GM12878 (cell line): ENCODE measurements around the gene CNST. TPM values are rescaled to one million over a fixed set of nuclear protein-coding genes. Genes with fewer than 3 reads are reported as not detected.

Source experiments
- ATAC-seq: fragments of 200-7000 bp; cut with Tn5 transposase; 3 replicates; pipeline ENCODE4 v1.9.1; 2020; ENCODE audit warnings: mild to moderate bottlenecking, moderate library complexity
- BruUV-seq: library from RNA; stranded (reverse); fragments of 400-500 nt; replicated peaks from 2 replicates; lab custom pipeline; 2021; lab: Mats Ljungman, UMichigan
- CTCF ChIA-PET: fragments of 300-600 bp; sonication (Branson Sonifier 250); formaldehyde crosslinking; extraction: SDS; loops from one replicate; lab custom pipeline; 2021; ENCODE audit warnings: inconsistent platforms; lab: Yijun Ruan, JAX
- POLR2A ChIA-PET: fragments of 350-600 bp; formaldehyde crosslinking; extraction: SDS; loops from one replicate; lab custom pipeline; 2021; ENCODE audit warnings: inconsistent platforms; lab: Charles Lee
- RAD21 ChIA-PET: fragments of 300-600 bp; sonication (Branson Sonifier 250); formaldehyde crosslinking; loops from one replicate; lab custom pipeline; 2023; ENCODE audit warnings: antibody characterized with exemption; ENCODE audit not compliant: unreplicated experiment; lab: Charles Lee
- SMC1A ChIA-PET: fragments of 300-600 bp; sonication (Branson Sonifier 250); formaldehyde crosslinking; loops from one replicate; lab custom pipeline; 2023; ENCODE audit not compliant: unreplicated experiment, uncharacterized antibody; lab: Charles Lee
- DNase-seq: peaks from one replicate; pipeline ENCODE4 v3.0.0-alpha.2; 2011; ENCODE audit warnings: low read depth, low spot score
- FAIRE-seq: peaks from 3 replicates; lab custom pipeline; 2011; peaks lifted over from hg19 to GRCh38; lab: Jason Lieb, UNC
- H2AFZ ChIP-seq: 2 replicates; pipeline ENCODE4 v1.6.0; 2011; ENCODE audit warnings: low read depth, low read length, control low read depth; ENCODE audit not compliant: control insufficient read depth
- H3K27ac ChIP-seq: 2 replicates; pipeline ENCODE4 v1.5.1; 2011; ENCODE audit warnings: control low read depth; ENCODE audit not compliant: control insufficient read depth, insufficient read depth
- H3K27me3 ChIP-seq, 2 experiments: replicated peaks in 1 of 2; 2 replicates each; pipeline versions ENCODE4 v1.6.0 to v1.6.1; 2011; ENCODE audit warnings: low read length in 1 of 2; ENCODE audit not compliant: control insufficient read depth in 2 of 2, insufficient read depth in 2 of 2
- H3K36me3 ChIP-seq, 2 experiments: 2 replicates each; pipeline ENCODE4 v1.5.1; 2011; ENCODE audit warnings: low read length in 1 of 2; ENCODE audit not compliant: control insufficient read depth in 2 of 2, insufficient read depth in 2 of 2
- H3K4me1 ChIP-seq: 2 replicates; pipeline ENCODE4 v1.6.1; 2011; ENCODE audit warnings: mild to moderate bottlenecking, low read length, moderate library complexity, mixed read lengths; ENCODE audit not compliant: control insufficient read depth, insufficient read depth
- H3K4me2 ChIP-seq: 2 replicates; pipeline ENCODE4 v1.6.0; 2011; ENCODE audit warnings: control low read depth; ENCODE audit not compliant: control insufficient read depth, insufficient read depth
- H3K4me3 ChIP-seq: fragments of 200-600 bp; sonication (generic); 2 replicates; pipeline ENCODE4 v1.5.1; 2016
- H3K79me2 ChIP-seq: 2 replicates; pipeline ENCODE4 v1.6.0; 2011; ENCODE audit warnings: low read length; ENCODE audit not compliant: control insufficient read depth, insufficient read depth
- H3K9ac ChIP-seq: 2 replicates; pipeline ENCODE4 v1.8.0; 2011; ENCODE audit warnings: low read length, control low read depth, mixed read lengths; ENCODE audit not compliant: control insufficient read depth, insufficient read depth
- H3K9me3 ChIP-seq: replicated peaks from 3 replicates; pipeline ENCODE4 v1.5.1; 2011; ENCODE audit warnings: mild to moderate bottlenecking, low read length; ENCODE audit not compliant: control insufficient read depth, insufficient read depth
- H4K20me1 ChIP-seq: 2 replicates; pipeline ENCODE4 v1.6.0; 2011; ENCODE audit not compliant: control insufficient read depth, insufficient read depth
- CHD1 ChIP-seq: IDR thresholded peaks from 2 replicates; pipeline ENCODE4 v1.6.1; 2012; ENCODE audit warnings: low read depth, low read length, improper control_type of control experiment
- ETV6 ChIP-seq, 2 experiments: fragments of 450-650 bp in 1 of 2; IDR thresholded peaks in 1 of 2; conservative IDR thresholded peaks in 1 of 2; 2 replicates each; pipeline ENCODE4 v1.6.1; 2014; ENCODE audit warnings: antibody characterized with exemption in 1 of 2, borderline replicate concordance in 1 of 2, low read depth in 1 of 2, mild to moderate bottlenecking in 1 of 2, moderate library complexity in 1 of 2
- EZH2 ChIP-seq: IDR thresholded peaks from 2 replicates; pipeline ENCODE4 v1.6.1; 2012; ENCODE audit warnings: low read depth, mild to moderate bottlenecking, control low read depth, inconsistent platforms, low read length, borderline replicate concordance; ENCODE audit not compliant: control insufficient read depth
- IRF4 ChIP-seq: IDR thresholded peaks from 2 replicates; pipeline ENCODE4 v1.6.1; 2011; ENCODE audit warnings: low read depth, low read length
- JUND ChIP-seq: IDR thresholded peaks from 2 replicates; pipeline ENCODE4 v1.6.1; 2012; ENCODE audit warnings: low read depth, mild to moderate bottlenecking, low read length, improper control_type of control experiment, moderate library complexity
- POLR2AphosphoS2 ChIP-seq: IDR thresholded peaks from 2 replicates; pipeline ENCODE4 v1.6.1; 2011; ENCODE audit warnings: low read depth, mild to moderate bottlenecking, low read length, improper control_type of control experiment, moderate library complexity
- RUNX3 ChIP-seq: IDR thresholded peaks from 2 replicates; pipeline ENCODE4 v1.6.1; 2012; ENCODE audit warnings: low read length, inconsistent platforms
- SIX5 ChIP-seq: IDR thresholded peaks from 2 replicates; pipeline ENCODE4 v1.6.1; 2011; ENCODE audit warnings: mild to moderate bottlenecking, low read depth, low read length, moderate library complexity; ENCODE audit not compliant: severe bottlenecking
- WGBS: methylation state at CpG from one replicate; pipeline ENCODE4 v1.1.6; 2016; ENCODE audit warnings: low lambda C conversion rate; ENCODE audit not compliant: insufficient replicate concordance, insufficient coverage; ENCODE audit errors: missing lambda C conversion rate; 5-methylcytosine and 5-hydroxymethylcytosine counted together
- in situ Hi-C: fragments of 300-500 bp; cut with MboI; formaldehyde crosslinking; loops from 9 replicates; pipeline ENCODE4 v1.14.3; 2018; ENCODE audit warnings: mixed read lengths
- intact Hi-C: fragments of 100-400 bp; cut with micrococcal nuclease; formaldehyde crosslinking; loops from one replicate; pipeline ENCODE4 v1.14.2; 2022; ENCODE audit not compliant: unreplicated experiment
- polyA plus RNA-seq, 11 experiments: library from polyadenylated mRNA; depleted of rRNA in 4 of 11; unstranded in 6 of 11; stranded (reverse) in 5 of 11; fragments of >200 nt; fragmentation: Nextera tagmentation in 4 of 11; fragmentation: Illumina TruSeq in 1 of 11; extraction: Ambion mirVana in 4 of 11; extraction: Trizol in 1 of 11; gene quantifications; 1 replicate in 1 of 11; 2 replicates in 10 of 11; pipeline versions ENCODE4 v1.2.1 to v1.2.3, GENCODE V29; 2011 to 2016; ENCODE audit warnings: inconsistent platforms in 2 of 11, missing spikeins in 2 of 11, low read depth in 1 of 11
- total RNA-seq, 4 experiments: library from RNA; depleted of rRNA in 3 of 4; stranded (reverse); fragments of >200 nt in 3 of 4; fragmentation: Illumina TruSeq in 1 of 4; extraction: Trizol in 1 of 4; gene quantifications; 2 replicates each; pipeline versions ENCODE4 v1.2.1 to v1.2.3, GENCODE V29; 2013 to 2021
- TF ChIP-seq, protein P1 (sequence below): fragments of 450-650 bp; formaldehyde crosslinking; IDR thresholded peaks from 2 replicates; pipeline ENCODE4 v1.5.0; 2022; ENCODE audit warnings: mild to moderate bottlenecking, missing genetic modification characterization
- TF ChIP-seq, protein P2 (sequence below): fragments of 450-650 bp; IDR thresholded peaks from 2 replicates; pipeline ENCODE4 v1.6.1; 2017; ENCODE audit warnings: low read depth, mild to moderate bottlenecking, moderate library complexity

CNST gene
- total and polyA plus RNA-seq, 10 of the 15 experiments (the other 5 are each of a cell fraction or from before 2014, with no cell fraction given) = 4.8 to 16.2 (median 12.3) TPM

DNA sequence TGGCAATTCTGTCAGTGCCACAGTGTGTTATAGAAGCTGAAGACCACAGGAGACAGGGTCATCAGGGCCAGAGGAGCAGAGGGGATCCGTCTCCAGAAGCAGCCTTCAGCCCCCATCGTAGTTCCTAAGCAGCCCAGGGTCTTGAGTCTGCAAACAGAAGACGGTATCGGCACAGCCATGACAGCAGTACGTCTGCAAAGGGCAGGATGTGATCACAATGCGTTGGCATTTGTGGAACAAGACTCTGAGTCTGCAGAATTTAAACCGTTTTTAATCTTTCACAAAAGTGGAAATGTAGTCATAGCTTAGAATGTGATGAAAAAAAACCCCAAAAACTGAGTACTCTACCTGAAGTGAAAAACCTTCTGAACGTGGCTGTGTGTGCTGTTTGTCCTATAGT, 113.9 kb downstream of the CNST start:
- H3K79me2 ChIP-seq = no peaks in the 10 kb centered on the region
- 55% methylated on average over 8 of the region's 8 CpGs for WGBS
- DNase-seq = no peak
- POLR2A ChIA-PET = no interaction called here
- H3K9me3 ChIP-seq = no peaks in the 10 kb centered on the region; the same call in 2 of the 3 replicates
- no peak overlapping the region for H3K9ac ChIP-seq
- no peaks in the 10 kb centered on the region for H4K20me1 ChIP-seq
- H3K4me1 ChIP-seq = no peaks in the 10 kb centered on the region
- TF ChIP-seq POLR2AphosphoS2 (no peak), ETV6 (conservative IDR thresholded peaks at IDR 0.05 in 1 of 2, IDR thresholded peaks at IDR 0.05 in 1 of 2; ENCODE audit: borderline replicate concordance in 1 of 2, low read depth in 1 of 2) (no peak), JUND (no peak), SIX5 (no peak), CHD1 (no peak), EZH2 (no peak), IRF4 (no peak), RUNX3 (no peak)
- TF ChIP-seq, protein P1, sequence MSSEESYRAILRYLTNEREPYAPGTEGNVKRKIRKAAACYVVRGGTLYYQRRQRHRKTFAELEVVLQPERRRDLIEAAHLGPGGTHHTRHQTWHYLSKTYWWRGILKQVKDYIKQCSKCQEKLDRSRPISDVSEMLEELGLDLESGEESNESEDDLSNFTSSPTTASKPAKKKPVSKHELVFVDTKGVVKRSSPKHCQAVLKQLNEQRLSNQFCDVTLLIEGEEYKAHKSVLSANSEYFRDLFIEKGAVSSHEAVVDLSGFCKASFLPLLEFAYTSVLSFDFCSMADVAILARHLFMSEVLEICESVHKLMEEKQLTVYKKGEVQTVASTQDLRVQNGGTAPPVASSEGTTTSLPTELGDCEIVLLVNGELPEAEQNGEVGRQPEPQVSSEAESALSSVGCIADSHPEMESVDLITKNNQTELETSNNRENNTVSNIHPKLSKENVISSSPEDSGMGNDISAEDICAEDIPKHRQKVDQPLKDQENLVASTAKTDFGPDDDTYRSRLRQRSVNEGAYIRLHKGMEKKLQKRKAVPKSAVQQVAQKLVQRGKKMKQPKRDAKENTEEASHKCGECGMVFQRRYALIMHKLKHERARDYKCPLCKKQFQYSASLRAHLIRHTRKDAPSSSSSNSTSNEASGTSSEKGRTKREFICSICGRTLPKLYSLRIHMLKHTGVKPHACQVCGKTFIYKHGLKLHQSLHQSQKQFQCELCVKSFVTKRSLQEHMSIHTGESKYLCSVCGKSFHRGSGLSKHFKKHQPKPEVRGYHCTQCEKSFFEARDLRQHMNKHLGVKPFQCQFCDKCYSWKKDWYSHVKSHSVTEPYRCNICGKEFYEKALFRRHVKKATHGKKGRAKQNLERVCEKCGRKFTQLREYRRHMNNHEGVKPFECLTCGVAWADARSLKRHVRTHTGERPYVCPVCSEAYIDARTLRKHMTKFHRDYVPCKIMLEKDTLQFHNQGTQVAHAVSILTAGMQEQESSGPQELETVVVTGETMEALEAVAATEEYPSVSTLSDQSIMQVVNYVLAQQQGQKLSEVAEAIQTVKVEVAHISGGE = no peak
- TF ChIP-seq, protein P2, sequence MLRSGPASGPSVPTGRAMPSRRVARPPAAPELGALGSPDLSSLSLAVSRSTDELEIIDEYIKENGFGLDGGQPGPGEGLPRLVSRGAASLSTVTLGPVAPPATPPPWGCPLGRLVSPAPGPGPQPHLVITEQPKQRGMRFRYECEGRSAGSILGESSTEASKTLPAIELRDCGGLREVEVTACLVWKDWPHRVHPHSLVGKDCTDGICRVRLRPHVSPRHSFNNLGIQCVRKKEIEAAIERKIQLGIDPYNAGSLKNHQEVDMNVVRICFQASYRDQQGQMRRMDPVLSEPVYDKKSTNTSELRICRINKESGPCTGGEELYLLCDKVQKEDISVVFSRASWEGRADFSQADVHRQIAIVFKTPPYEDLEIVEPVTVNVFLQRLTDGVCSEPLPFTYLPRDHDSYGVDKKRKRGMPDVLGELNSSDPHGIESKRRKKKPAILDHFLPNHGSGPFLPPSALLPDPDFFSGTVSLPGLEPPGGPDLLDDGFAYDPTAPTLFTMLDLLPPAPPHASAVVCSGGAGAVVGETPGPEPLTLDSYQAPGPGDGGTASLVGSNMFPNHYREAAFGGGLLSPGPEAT = no peak
- TF ChIP-seq, all 136 proteins: peak for 0
- Histone ChIP-seq H3K36me3 (no peaks in the 10 kb centered on the region), H3K27me3 (no peaks in the 10 kb centered on the region), H3K4me2 (no peak overlapping the region), H3K4me3 (no peak overlapping the region), H2AFZ (no peak overlapping the region), H3K27ac (no peak overlapping the region)
- BruUV-seq = no TSS peak
- in situ Hi-C loops (no loop called here), intact Hi-C loops (no loop called here)
- ChIA-PET CTCF (interaction anchor here (0.7 to 1.7 kb wide), 2 partner anchors 9 to 75 kb away, joined by 3 to 10 read pairs; no protein-coding TSS in a partner anchor), RAD21 (no interaction called here), SMC1A (no interaction called here)
- FAIRE-seq (no peak), ATAC-seq (no peak)
